Stomach smooth muscle (tissue), 2 donors: ENCODE measurements around the gene PRAMEF27.
"Not testable (repeated sequence)": the region's sequence is repeated elsewhere in the genome, so short reads cannot be mapped to it uniquely, and the experiment has no call there.

Source experiments
- H3K27ac ChIP-seq: one replicate; pipeline ENCODE4 v1.7.0; 2013; ENCODE audit warnings: mild to moderate bottlenecking, low read length, inconsistent platforms
- H3K27me3 ChIP-seq, 2 donors: one replicate each; pipeline ENCODE4 v1.7.0; 2013; ENCODE audit warnings: low read length in 2 of 2; ENCODE audit not compliant: insufficient read depth in 2 of 2, control insufficient read depth in 1 of 2
- H3K36me3 ChIP-seq, 2 donors: one replicate each; pipeline ENCODE4 v1.7.0; 2013; ENCODE audit warnings: low read length in 2 of 2; ENCODE audit not compliant: control insufficient read depth in 2 of 2, insufficient read depth in 2 of 2
- H3K4me1 ChIP-seq: one replicate; pipeline ENCODE4 v1.7.0; 2013; ENCODE audit warnings: low read length; ENCODE audit not compliant: control insufficient read depth, insufficient read depth
- H3K4me3 ChIP-seq, 2 donors: one replicate each; pipeline ENCODE4 v1.7.0; 2013; ENCODE audit warnings: low read length in 2 of 2
- H3K9ac ChIP-seq, 2 donors: one replicate each; pipeline ENCODE4 v1.7.0; 2013; ENCODE audit warnings: low read length in 2 of 2, mild to moderate bottlenecking in 1 of 2
- H3K9me3 ChIP-seq, 2 donors: one replicate each; pipeline ENCODE4 v1.7.0; 2013; ENCODE audit warnings: low read length in 2 of 2; ENCODE audit not compliant: control insufficient read depth in 2 of 2
- donor health status: healthy.
- donor health status: Pancreatic carcinoma.

Gene PRAMEF27

DNA sequence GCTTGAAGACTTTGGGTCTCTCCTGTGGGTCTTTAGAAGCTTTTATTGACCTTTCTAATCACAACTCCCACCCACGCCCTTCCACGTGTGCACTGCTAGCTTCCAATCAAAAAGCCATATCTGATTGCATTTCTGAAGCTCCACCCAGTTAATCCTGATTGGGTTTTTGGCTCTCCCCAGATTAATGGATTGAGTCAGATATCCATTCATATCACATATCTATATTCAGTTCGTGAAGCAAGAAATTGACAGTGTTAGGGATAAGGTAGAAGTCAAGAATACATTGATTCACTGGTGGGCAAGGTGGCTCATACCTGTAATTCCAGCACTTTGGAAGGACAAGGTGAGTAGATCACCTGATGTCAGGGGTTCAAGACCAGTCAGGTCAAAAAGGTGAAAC, at the start of gene PRAMEF27:
Gene PRAMEF27, minus strand, starts transcription at position 101 of the 400 bp plus-strand sequence. CDS start 2,916 bp downstream, outside the sequence.
- not testable (repeated sequence) for H3K4me3 ChIP-seq, H3K36me3 ChIP-seq, H3K9me3 ChIP-seq, H3K27me3 ChIP-seq, H3K27ac ChIP-seq, H3K4me1 ChIP-seq, H3K9ac ChIP-seq

DNA sequence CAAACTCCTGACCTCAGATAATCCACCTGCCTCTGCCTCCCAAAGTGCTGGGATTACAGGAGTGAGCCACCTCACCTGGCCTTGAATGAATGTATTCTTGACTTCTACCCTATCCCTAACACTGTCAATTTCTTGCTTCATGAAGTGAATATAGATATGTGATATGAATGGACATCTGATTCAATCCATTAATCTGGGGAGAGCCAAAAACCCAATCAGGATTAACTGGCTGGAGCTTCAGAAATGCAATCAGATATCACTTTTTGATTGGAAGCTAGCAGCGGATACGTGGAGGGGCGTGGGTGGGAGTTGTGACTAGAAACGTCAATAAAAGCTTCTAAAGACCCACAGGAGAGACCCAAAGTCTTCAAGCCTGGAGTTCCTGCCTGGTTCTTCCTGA, 14.1 kb upstream of the PRAMEF27 start, which contains the start of gene PRAMEF25:
Gene PRAMEF25, plus strand, starts transcription at position 301 of the 400 bp plus-strand sequence. CDS start 2,920 bp downstream, outside the sequence.
- not testable (repeated sequence) for H3K36me3 ChIP-seq, H3K4me3 ChIP-seq, H3K27me3 ChIP-seq, H3K27ac ChIP-seq, H3K4me1 ChIP-seq, H3K9ac ChIP-seq, H3K9me3 ChIP-seq

DNA sequence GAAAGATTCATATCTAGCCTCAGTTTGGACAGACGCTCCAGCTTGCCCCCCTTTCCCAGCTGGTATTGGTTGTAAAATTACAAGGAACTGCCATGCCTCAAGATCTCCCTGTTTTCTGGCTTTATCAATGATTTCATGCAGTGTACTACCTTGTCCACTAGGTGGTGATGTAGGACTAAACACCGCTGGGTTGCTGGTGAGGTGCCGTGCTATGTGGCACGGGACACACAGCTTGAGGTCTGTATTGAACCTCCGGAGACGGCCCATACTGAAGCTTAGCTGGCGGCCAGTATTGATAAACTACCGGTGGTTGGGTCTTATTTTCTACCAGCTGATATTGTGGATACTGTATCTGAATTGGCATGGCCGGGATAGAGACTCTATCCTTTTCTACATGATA, 36.5 kb downstream of the PRAMEF27 start:
- H3K9me3 ChIP-seq, H3K4me3 ChIP-seq, H3K27me3 ChIP-seq, H3K27ac ChIP-seq, H3K36me3 ChIP-seq, H3K4me1 ChIP-seq, H3K9ac ChIP-seq: not testable (repeated sequence)

DNA sequence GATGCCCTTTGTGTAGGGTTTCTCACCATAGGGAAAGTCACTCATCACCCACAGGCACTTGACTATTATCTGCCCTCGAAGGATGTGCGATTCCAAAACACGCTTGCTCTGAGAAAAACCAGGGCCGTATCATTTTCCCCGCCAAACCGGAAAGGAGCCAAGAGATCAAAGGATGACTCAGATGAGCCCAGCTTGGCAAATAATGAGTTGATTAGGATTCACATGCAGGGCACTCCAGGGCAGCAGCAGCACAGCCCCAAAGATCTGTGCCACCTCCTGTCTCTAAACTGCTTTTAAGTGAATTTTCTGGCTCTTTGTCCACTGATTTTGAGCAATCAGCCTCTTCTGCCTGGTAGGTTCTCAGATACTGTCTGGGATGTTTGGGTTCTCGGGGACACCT, 44.4 kb downstream of the PRAMEF27 start:
- not testable (repeated sequence) for H3K9me3 ChIP-seq

DNA sequence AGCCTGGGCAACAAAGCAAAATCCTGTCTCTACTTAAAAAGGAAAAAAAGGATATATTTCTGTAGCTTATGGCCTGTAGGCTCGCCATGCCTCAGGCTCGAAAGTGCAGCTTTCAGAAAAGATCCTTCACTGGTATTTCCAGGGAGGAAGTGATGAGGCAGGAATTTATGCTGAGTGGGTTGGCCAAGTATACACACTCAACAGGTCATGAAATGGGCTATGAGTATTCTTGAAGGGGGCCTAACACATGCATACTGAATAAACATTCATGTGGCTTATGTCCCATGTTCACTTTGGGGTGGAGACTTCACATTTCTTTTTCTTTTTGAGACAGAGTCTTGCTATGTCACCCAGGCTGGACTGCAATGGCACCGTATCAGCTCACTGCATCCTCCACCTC, 47.0 kb downstream of the PRAMEF27 start:
- H3K36me3 ChIP-seq, H3K9me3 ChIP-seq, H3K27me3 ChIP-seq, H3K4me1 ChIP-seq, H3K27ac ChIP-seq, H3K4me3 ChIP-seq, H3K9ac ChIP-seq: not testable (repeated sequence)

More for the DNA sequence above, 44.4 kb downstream of the PRAMEF27 start:
- H3K27me3 ChIP-seq, H3K4me1 ChIP-seq, H3K9ac ChIP-seq, H3K4me3 ChIP-seq, H3K27ac ChIP-seq, H3K36me3 ChIP-seq: not testable (repeated sequence)

DNA sequence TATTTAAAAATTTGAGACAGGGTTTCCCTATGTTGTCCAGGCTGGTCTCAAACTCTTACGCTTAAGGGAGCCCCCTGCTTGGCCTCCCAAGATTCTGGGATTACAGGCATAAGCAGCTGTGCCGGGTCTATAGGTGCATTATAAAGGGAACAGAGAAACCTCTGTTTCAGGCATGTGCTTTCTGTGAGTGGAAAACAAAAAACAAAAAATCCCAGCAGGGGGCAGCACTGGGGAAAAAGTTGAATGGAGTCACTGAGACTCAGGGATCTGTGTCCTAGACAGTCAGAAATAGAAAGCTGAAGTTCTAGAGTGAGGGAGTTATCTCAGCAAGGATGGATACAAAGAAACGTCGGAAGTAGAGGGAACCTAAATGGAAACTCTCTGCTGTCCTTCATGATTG, 50.6 kb downstream of the PRAMEF27 start:
- not testable (repeated sequence) for H3K27ac ChIP-seq, H3K27me3 ChIP-seq, H3K4me3 ChIP-seq, H3K9ac ChIP-seq, H3K9me3 ChIP-seq, H3K36me3 ChIP-seq, H3K4me1 ChIP-seq
